SK-N-SH treated with all-trans-retinoic acid at 6 μM for 48 hours (cell line): ENCODE measurements around the gene SHISAL2B.

ENCODE experiments used
- ATAC-seq: fragments of 200-7000 bp; cut with Tn5 transposase; 3 replicates; pipeline ENCODE4 v1.9.1; 2020; ENCODE audit warnings: mild to moderate bottlenecking, moderate library complexity
- ARNTL ChIP-seq: fragments of 450-650 bp; formaldehyde crosslinking; IDR thresholded peaks from 2 replicates; pipeline ENCODE4 v1.5.0; 2020; ENCODE audit warnings: low read depth, mild to moderate bottlenecking, moderate library complexity, borderline replicate concordance
- BACH2 ChIP-seq: fragments of 250-450 bp; sonication (Bioruptor Pico); IDR thresholded peaks from 2 replicates; pipeline ENCODE4 v1.9.0; 2021; ENCODE audit warnings: mild to moderate bottlenecking, borderline replicate concordance
- CREB5 ChIP-seq: fragments of 250-450 bp; sonication (Bioruptor Pico); IDR thresholded peaks from 2 replicates; pipeline ENCODE4 v1.5.1; 2020; ENCODE audit warnings: low read depth, mild to moderate bottlenecking, moderate library complexity
- CSDC2 ChIP-seq: fragments of 250-450 bp; sonication (Bioruptor Pico); IDR thresholded peaks from 2 replicates; pipeline ENCODE4 v1.5.0; 2020; ENCODE audit warnings: mild to moderate bottlenecking, moderate library complexity
- ESRRG ChIP-seq: fragments of 250-450 bp; sonication (Bioruptor Pico); IDR thresholded peaks from 2 replicates; pipeline ENCODE4 v1.6.1; 2021; ENCODE audit warnings: mild to moderate bottlenecking
- GLIS3 ChIP-seq: fragments of 250-450 bp; sonication (Bioruptor Pico); IDR thresholded peaks from 2 replicates; pipeline ENCODE4 v1.5.0; 2020; ENCODE audit warnings: mild to moderate bottlenecking, moderate library complexity
- ISL1 ChIP-seq: fragments of 250-450 bp; sonication (Bioruptor Pico); IDR thresholded peaks from 2 replicates; pipeline ENCODE4 v2.1.2; 2022; ENCODE audit warnings: mild to moderate bottlenecking, moderate library complexity
- OSR1 ChIP-seq: fragments of 250-450 bp; sonication (Bioruptor Pico); IDR thresholded peaks from 2 replicates; pipeline ENCODE4 v1.8.0; 2022; ENCODE audit warnings: moderate library complexity, mild to moderate bottlenecking, inconsistent platforms
- PATZ1 ChIP-seq: fragments of 250-450 bp; sonication (Bioruptor Pico); IDR thresholded peaks from 2 replicates; pipeline ENCODE4 v1.8.0; 2020; ENCODE audit warnings: mild to moderate bottlenecking, moderate library complexity, borderline replicate concordance
- POU6F1 ChIP-seq: fragments of 250-450 bp; sonication (Bioruptor Pico); IDR thresholded peaks from 2 replicates; pipeline ENCODE4 v1.8.0; 2021; ENCODE audit warnings: low read depth, mild to moderate bottlenecking, moderate library complexity, borderline replicate concordance
- PPARA ChIP-seq: fragments of 250-450 bp; sonication (Bioruptor Pico); IDR thresholded peaks from 2 replicates; pipeline ENCODE4 v1.5.0; 2020; ENCODE audit warnings: mild to moderate bottlenecking, borderline replicate concordance
- RARB ChIP-seq: fragments of 250-450 bp; sonication (Bioruptor Pico); IDR thresholded peaks from 2 replicates; pipeline ENCODE4 v1.8.0; 2021; ENCODE audit warnings: mild to moderate bottlenecking, moderate library complexity
- SNAI2 ChIP-seq: fragments of 250-450 bp; sonication (Bioruptor Pico); IDR thresholded peaks from 2 replicates; pipeline ENCODE4 v1.5.0; 2020; ENCODE audit warnings: mild to moderate bottlenecking, moderate library complexity
- TCF4 ChIP-seq: fragments of 250-450 bp; sonication (Bioruptor Pico); IDR thresholded peaks from 2 replicates; pipeline ENCODE4 v1.8.0; 2021; ENCODE audit warnings: mild to moderate bottlenecking, moderate library complexity, borderline replicate concordance
- TOX ChIP-seq: fragments of 250-450 bp; sonication (Bioruptor Pico); IDR thresholded peaks from 2 replicates; pipeline ENCODE4 v1.8.0; 2021; ENCODE audit warnings: mild to moderate bottlenecking, moderate library complexity, borderline replicate concordance
- ZC3H10 ChIP-seq: fragments of 250-450 bp; sonication (Bioruptor Pico); IDR thresholded peaks from 2 replicates; pipeline ENCODE4 v1.5.1; 2021; ENCODE audit warnings: mild to moderate bottlenecking, moderate library complexity
- ZFP3 ChIP-seq: fragments of 250-450 bp; sonication (Bioruptor Pico); IDR thresholded peaks from 2 replicates; pipeline ENCODE4 v1.5.0; 2020; ENCODE audit warnings: mild to moderate bottlenecking, moderate library complexity
- ZNF565 ChIP-seq: fragments of 450-650 bp; formaldehyde crosslinking; conservative IDR thresholded peaks from 2 replicates; pipeline ENCODE4 v1.5.0; 2020; ENCODE audit warnings: low read depth, mild to moderate bottlenecking, moderate library complexity
- ZNF70 ChIP-seq: fragments of 450-650 bp; formaldehyde crosslinking; IDR thresholded peaks from 2 replicates; pipeline ENCODE4 v1.5.0; 2020; ENCODE audit warnings: mild to moderate bottlenecking, moderate library complexity
- TF ChIP-seq, protein P1 (sequence below): fragments of 250-450 bp; sonication (Bioruptor Pico); IDR thresholded peaks from 2 replicates; pipeline ENCODE4 v1.5.1; 2021; ENCODE audit warnings: mild to moderate bottlenecking, moderate library complexity
- TF ChIP-seq, protein P2 (sequence below): fragments of 250-450 bp; sonication (Bioruptor Pico); IDR thresholded peaks from 2 replicates; pipeline ENCODE4 v1.5.0; 2020; ENCODE audit warnings: mild to moderate bottlenecking, moderate library complexity

Gene SHISAL2B

DNA sequence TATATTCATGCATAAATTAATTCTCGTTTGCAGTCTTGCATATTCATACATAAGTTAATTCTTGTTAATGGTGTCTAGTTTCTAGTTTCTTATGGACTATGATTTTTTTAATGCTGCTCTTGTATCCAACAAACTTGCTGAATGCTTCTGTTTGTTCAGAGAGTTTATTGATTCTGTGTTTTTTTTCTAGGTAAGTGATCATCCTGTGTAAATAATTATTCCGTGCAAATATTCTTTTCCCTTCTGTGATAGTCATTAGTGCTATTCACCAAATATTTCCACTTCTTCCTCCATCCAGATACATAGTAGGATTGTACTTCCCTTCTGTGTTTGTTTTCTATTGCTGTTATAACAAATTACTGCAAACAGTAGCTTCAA is 35.8 kb upstream of the SHISAL2B start:
- no peak for ATAC-seq
- TF ChIP-seq CREB5 (CRISPR knock-in tag), result no peak
- TF ChIP-seq PATZ1 (CRISPR knock-in tag), result no peak
- TF ChIP-seq GLIS3 (CRISPR knock-in tag), result no peak
- no peak for TF ChIP-seq ZNF565 (CRISPR knock-in tag)
- TF ChIP-seq PPARA (CRISPR knock-in tag), result no peak
- no peak for TF ChIP-seq SNAI2 (CRISPR knock-in tag)
- TF ChIP-seq ESRRG, result no peak
- TF ChIP-seq OSR1, result no peak
- TF ChIP-seq ZNF70 (CRISPR knock-in tag), result no peak
- no peak for TF ChIP-seq ARNTL (CRISPR knock-in tag)
- TF ChIP-seq ZC3H10 (CRISPR knock-in tag), result no peak
- TF ChIP-seq, protein P1, sequence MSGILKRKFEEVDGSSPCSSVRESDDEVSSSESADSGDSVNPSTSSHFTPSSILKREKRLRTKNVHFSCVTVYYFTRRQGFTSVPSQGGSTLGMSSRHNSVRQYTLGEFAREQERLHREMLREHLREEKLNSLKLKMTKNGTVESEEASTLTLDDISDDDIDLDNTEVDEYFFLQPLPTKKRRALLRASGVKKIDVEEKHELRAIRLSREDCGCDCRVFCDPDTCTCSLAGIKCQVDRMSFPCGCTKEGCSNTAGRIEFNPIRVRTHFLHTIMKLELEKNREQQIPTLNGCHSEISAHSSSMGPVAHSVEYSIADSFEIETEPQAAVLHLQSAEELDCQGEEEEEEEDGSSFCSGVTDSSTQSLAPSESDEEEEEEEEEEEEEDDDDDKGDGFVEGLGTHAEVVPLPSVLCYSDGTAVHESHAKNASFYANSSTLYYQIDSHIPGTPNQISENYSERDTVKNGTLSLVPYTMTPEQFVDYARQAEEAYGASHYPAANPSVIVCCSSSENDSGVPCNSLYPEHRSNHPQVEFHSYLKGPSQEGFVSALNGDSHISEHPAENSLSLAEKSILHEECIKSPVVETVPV (CRISPR knock-in tag), result no peak
- no peak for TF ChIP-seq ISL1
- TF ChIP-seq TCF4 (CRISPR knock-in tag), result no peak
- no peak for TF ChIP-seq RARB (CRISPR knock-in tag)
- TF ChIP-seq CSDC2, result no peak
- no peak for TF ChIP-seq BACH2 (CRISPR knock-in tag)
- no peak for TF ChIP-seq POU6F1
- TF ChIP-seq, protein P2, sequence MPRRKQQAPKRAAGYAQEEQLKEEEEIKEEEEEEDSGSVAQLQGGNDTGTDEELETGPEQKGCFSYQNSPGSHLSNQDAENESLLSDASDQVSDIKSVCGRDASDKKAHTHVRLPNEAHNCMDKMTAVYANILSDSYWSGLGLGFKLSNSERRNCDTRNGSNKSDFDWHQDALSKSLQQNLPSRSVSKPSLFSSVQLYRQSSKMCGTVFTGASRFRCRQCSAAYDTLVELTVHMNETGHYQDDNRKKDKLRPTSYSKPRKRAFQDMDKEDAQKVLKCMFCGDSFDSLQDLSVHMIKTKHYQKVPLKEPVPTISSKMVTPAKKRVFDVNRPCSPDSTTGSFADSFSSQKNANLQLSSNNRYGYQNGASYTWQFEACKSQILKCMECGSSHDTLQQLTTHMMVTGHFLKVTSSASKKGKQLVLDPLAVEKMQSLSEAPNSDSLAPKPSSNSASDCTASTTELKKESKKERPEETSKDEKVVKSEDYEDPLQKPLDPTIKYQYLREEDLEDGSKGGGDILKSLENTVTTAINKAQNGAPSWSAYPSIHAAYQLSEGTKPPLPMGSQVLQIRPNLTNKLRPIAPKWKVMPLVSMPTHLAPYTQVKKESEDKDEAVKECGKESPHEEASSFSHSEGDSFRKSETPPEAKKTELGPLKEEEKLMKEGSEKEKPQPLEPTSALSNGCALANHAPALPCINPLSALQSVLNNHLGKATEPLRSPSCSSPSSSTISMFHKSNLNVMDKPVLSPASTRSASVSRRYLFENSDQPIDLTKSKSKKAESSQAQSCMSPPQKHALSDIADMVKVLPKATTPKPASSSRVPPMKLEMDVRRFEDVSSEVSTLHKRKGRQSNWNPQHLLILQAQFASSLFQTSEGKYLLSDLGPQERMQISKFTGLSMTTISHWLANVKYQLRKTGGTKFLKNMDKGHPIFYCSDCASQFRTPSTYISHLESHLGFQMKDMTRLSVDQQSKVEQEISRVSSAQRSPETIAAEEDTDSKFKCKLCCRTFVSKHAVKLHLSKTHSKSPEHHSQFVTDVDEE (CRISPR knock-in tag), result no peak
- TF ChIP-seq ZFP3, result no peak

- no peak for ATAC-seq
- TF ChIP-seq CSDC2, result no peak
- TF ChIP-seq PPARA (CRISPR knock-in tag), result no peak
- TF ChIP-seq, protein P2 (CRISPR knock-in tag), result no peak
- TF ChIP-seq TOX (CRISPR knock-in tag), result no peak
- TF ChIP-seq ZC3H10 (CRISPR knock-in tag), result no peak
- TF ChIP-seq TCF4 (CRISPR knock-in tag), result no peak
- TF ChIP-seq ISL1, result no peak
- TF ChIP-seq ZNF565 (CRISPR knock-in tag), result no peak
- TF ChIP-seq, protein P1 (CRISPR knock-in tag), result no peak
- TF ChIP-seq CREB5 (CRISPR knock-in tag), result no peak
- no peak for TF ChIP-seq ESRRG
- TF ChIP-seq GLIS3 (CRISPR knock-in tag), result no peak
- no peak for TF ChIP-seq BACH2 (CRISPR knock-in tag)
- TF ChIP-seq POU6F1, result no peak
Observed at GRCh38 chr5:64655596-64655995, 34.7 kb upstream of the SHISAL2B start.
